ENCODE measurements around the gene MAP3K7CL. TPM values are rescaled to one million over a fixed set of nuclear protein-coding genes. Genes with fewer than 3 reads are reported as not detected.
"Not testable (repeated sequence)": the region's sequence is repeated elsewhere in the genome, so short reads cannot be mapped to it uniquely, and the experiment has no call there.

Gene MAP3K7CL
- total RNA-seq, 1 donor from 2014 or later = 37.6 TPM

GRCh38 chr21:29164323-29164942 lies 34.0 kb downstream of the MAP3K7CL start:
- Histone ChIP-seq H3K4me3 (ENCODE audit: low read length in 3 of 3) (no peak overlapping the region), H3K4me1 (ENCODE audit: control insufficient read depth in 3 of 3, insufficient read depth in 3 of 3, low read length in 3 of 3) (peaks cover 0 to 2% (median 0%) of the 10 kb centered on the region in 3 donors), H3K9ac (ENCODE audit: low read depth in 1 of 3, low read length in 3 of 3) (no peak overlapping the region), H3K27ac (ENCODE audit: low read depth, low read length) (no peak overlapping the region), H3K27me3 (ENCODE audit: control insufficient read depth in 3 of 3, insufficient read depth in 3 of 3, low read length in 3 of 3) (no peaks in the 10 kb centered on the region), H3K36me3 (ENCODE audit: control insufficient read depth in 3 of 3, insufficient read depth in 3 of 3, low read length in 3 of 3) (peaks cover 0 to 3% (median 0%) of the 10 kb centered on the region in 3 donors), H3K9me3 (ENCODE audit: control insufficient read depth in 3 of 3, low read length in 3 of 3) (no peaks in the 10 kb centered on the region)

GRCh38 chr21:29166323-29166722 lies 35.9 kb downstream of the MAP3K7CL start:
- H3K4me1 ChIP-seq (ENCODE audit: control insufficient read depth in 3 of 3, insufficient read depth in 3 of 3, low read length in 3 of 3) = peaks cover 0 to 2% (median 0%) of the 10 kb centered on the region in 3 donors

GRCh38 chr21:29166853-29167252 lies 36.4 kb downstream of the MAP3K7CL start:
- Histone ChIP-seq H3K27ac (ENCODE audit: low read depth, low read length) (no peak overlapping the region), H3K9me3 (ENCODE audit: control insufficient read depth in 3 of 3, low read length in 3 of 3) (no peaks in the 10 kb centered on the region), H3K4me1 (ENCODE audit: control insufficient read depth in 3 of 3, insufficient read depth in 3 of 3, low read length in 3 of 3) (peaks cover 0 to 2% (median 0%) of the 10 kb centered on the region in 3 donors), H3K36me3 (ENCODE audit: control insufficient read depth in 3 of 3, insufficient read depth in 3 of 3, low read length in 3 of 3) (no peaks in the 10 kb centered on the region), H3K27me3 (ENCODE audit: control insufficient read depth in 3 of 3, insufficient read depth in 3 of 3, low read length in 3 of 3) (no peaks in the 10 kb centered on the region), H3K9ac (ENCODE audit: low read depth in 1 of 3, low read length in 3 of 3) (no peak overlapping the region), H3K4me3 (ENCODE audit: low read length in 3 of 3) (no peak overlapping the region)

More at GRCh38 chr21:29166323-29166722, 35.9 kb downstream of the MAP3K7CL start:
- Histone ChIP-seq H3K36me3 (ENCODE audit: control insufficient read depth in 3 of 3, insufficient read depth in 3 of 3, low read length in 3 of 3) (no peaks in the 10 kb centered on the region), H3K4me3 (ENCODE audit: low read length in 3 of 3) (no peak overlapping the region), H3K27ac (ENCODE audit: low read depth, low read length) (no peak overlapping the region), H3K27me3 (ENCODE audit: control insufficient read depth in 3 of 3, insufficient read depth in 3 of 3, low read length in 3 of 3) (no peaks in the 10 kb centered on the region), H3K9ac (ENCODE audit: low read depth in 1 of 3, low read length in 3 of 3) (no peak overlapping the region), H3K9me3 (ENCODE audit: control insufficient read depth in 3 of 3, low read length in 3 of 3) (no peaks in the 10 kb centered on the region)

GRCh38 chr21:29167481-29167880 lies 37.0 kb downstream of the MAP3K7CL start:
- H3K9ac ChIP-seq (ENCODE audit: low read depth in 1 of 3, low read length in 3 of 3); H3K27me3 ChIP-seq (ENCODE audit: control insufficient read depth in 3 of 3, insufficient read depth in 3 of 3, low read length in 3 of 3); H3K36me3 ChIP-seq (ENCODE audit: control insufficient read depth in 3 of 3, insufficient read depth in 3 of 3, low read length in 3 of 3); H3K9me3 ChIP-seq (ENCODE audit: control insufficient read depth in 3 of 3, low read length in 3 of 3); H3K27ac ChIP-seq (ENCODE audit: low read depth, low read length); H3K4me3 ChIP-seq (ENCODE audit: low read length in 3 of 3); H3K4me1 ChIP-seq (ENCODE audit: control insufficient read depth in 3 of 3, insufficient read depth in 3 of 3, low read length in 3 of 3): not testable (repeated sequence)

- no peak overlapping the region for H3K9ac ChIP-seq (ENCODE audit: low read depth in 1 of 3, low read length in 3 of 3)
- H3K9me3 ChIP-seq (ENCODE audit: control insufficient read depth in 3 of 3, low read length in 3 of 3) = no peaks in the 10 kb centered on the region
- H3K4me3 ChIP-seq (ENCODE audit: low read length in 3 of 3) = no peak overlapping the region
- no peaks in the 10 kb centered on the region for H3K36me3 ChIP-seq (ENCODE audit: control insufficient read depth in 3 of 3, insufficient read depth in 3 of 3, low read length in 3 of 3)
- H3K27me3 ChIP-seq (ENCODE audit: control insufficient read depth in 3 of 3, insufficient read depth in 3 of 3, low read length in 3 of 3) = no peaks in the 10 kb centered on the region
- H3K27ac ChIP-seq (ENCODE audit: low read depth, low read length) = no peak overlapping the region
- no peaks in the 10 kb centered on the region for H3K4me1 ChIP-seq (ENCODE audit: control insufficient read depth in 3 of 3, insufficient read depth in 3 of 3, low read length in 3 of 3)
Observed at GRCh38 chr21:29168891-29169315, 38.5 kb downstream of the MAP3K7CL start.

- Histone ChIP-seq H3K9me3 (ENCODE audit: control insufficient read depth in 3 of 3, low read length in 3 of 3) (no peaks in the 10 kb centered on the region), H3K4me3 (ENCODE audit: low read length in 3 of 3) (no peak overlapping the region), H3K27me3 (ENCODE audit: control insufficient read depth in 3 of 3, insufficient read depth in 3 of 3, low read length in 3 of 3) (no peaks in the 10 kb centered on the region), H3K36me3 (ENCODE audit: control insufficient read depth in 3 of 3, insufficient read depth in 3 of 3, low read length in 3 of 3) (no peaks in the 10 kb centered on the region), H3K27ac (ENCODE audit: low read depth, low read length) (no peak overlapping the region), H3K4me1 (ENCODE audit: control insufficient read depth in 3 of 3, insufficient read depth in 3 of 3, low read length in 3 of 3) (peaks cover 0 to 2% (median 0%) of the 10 kb centered on the region in 3 donors), H3K9ac (ENCODE audit: low read depth in 1 of 3, low read length in 3 of 3) (no peak overlapping the region)
Observed at GRCh38 chr21:29170944-29171343, 40.5 kb downstream of the MAP3K7CL start.

- Histone ChIP-seq H3K4me1 (ENCODE audit: control insufficient read depth in 3 of 3, insufficient read depth in 3 of 3, low read length in 3 of 3) (peaks cover 0 to 2% (median 0%) of the 10 kb centered on the region in 3 donors), H3K36me3 (ENCODE audit: control insufficient read depth in 3 of 3, insufficient read depth in 3 of 3, low read length in 3 of 3) (no peaks in the 10 kb centered on the region), H3K27ac (ENCODE audit: low read depth, low read length) (no peak overlapping the region), H3K4me3 (ENCODE audit: low read length in 3 of 3) (no peak overlapping the region), H3K9ac (ENCODE audit: low read depth in 1 of 3, low read length in 3 of 3) (no peak overlapping the region), H3K9me3 (ENCODE audit: control insufficient read depth in 3 of 3, low read length in 3 of 3) (no peaks in the 10 kb centered on the region), H3K27me3 (ENCODE audit: control insufficient read depth in 3 of 3, insufficient read depth in 3 of 3, low read length in 3 of 3) (no peaks in the 10 kb centered on the region)
Observed at GRCh38 chr21:29172282-29172681, 41.8 kb downstream of the MAP3K7CL start.

GRCh38 chr21:29174607-29175013 lies 44.2 kb downstream of the MAP3K7CL start:
- H3K4me1 ChIP-seq (ENCODE audit: control insufficient read depth in 3 of 3, insufficient read depth in 3 of 3, low read length in 3 of 3) = peaks cover 0 to 2% (median 0%) of the 10 kb centered on the region in 3 donors
- no peak overlapping the region for H3K9ac ChIP-seq (ENCODE audit: low read depth in 1 of 3, low read length in 3 of 3)
- no peaks in the 10 kb centered on the region for H3K27me3 ChIP-seq (ENCODE audit: control insufficient read depth in 3 of 3, insufficient read depth in 3 of 3, low read length in 3 of 3)
- peak overlapping the region in 1 of 3 donors; percentile 19 for H3K4me3 ChIP-seq (ENCODE audit: low read length in 3 of 3)
- peak overlapping the region; percentile 28 for H3K27ac ChIP-seq (ENCODE audit: low read depth, low read length)
- no peaks in the 10 kb centered on the region for H3K36me3 ChIP-seq (ENCODE audit: control insufficient read depth in 3 of 3, insufficient read depth in 3 of 3, low read length in 3 of 3)
- H3K9me3 ChIP-seq (ENCODE audit: control insufficient read depth in 3 of 3, low read length in 3 of 3) = no peaks in the 10 kb centered on the region

- Histone ChIP-seq H3K36me3 (ENCODE audit: control insufficient read depth in 3 of 3, insufficient read depth in 3 of 3, low read length in 3 of 3) (no peaks in the 10 kb centered on the region), H3K9ac (ENCODE audit: low read depth in 1 of 3, low read length in 3 of 3) (no peak overlapping the region), H3K9me3 (ENCODE audit: control insufficient read depth in 3 of 3, low read length in 3 of 3) (no peaks in the 10 kb centered on the region), H3K27ac (ENCODE audit: low read depth, low read length) (peak overlapping the region; percentile 28), H3K4me3 (ENCODE audit: low read length in 3 of 3) (no peak overlapping the region), H3K27me3 (ENCODE audit: control insufficient read depth in 3 of 3, insufficient read depth in 3 of 3, low read length in 3 of 3) (no peaks in the 10 kb centered on the region), H3K4me1 (ENCODE audit: control insufficient read depth in 3 of 3, insufficient read depth in 3 of 3, low read length in 3 of 3) (peaks cover 0 to 2% (median 0%) of the 10 kb centered on the region in 3 donors)
Observed at GRCh38 chr21:29175408-29176134, 45.1 kb downstream of the MAP3K7CL start.

- Histone ChIP-seq H3K27ac (ENCODE audit: low read depth, low read length) (peak overlapping the region; percentile 28), H3K27me3 (ENCODE audit: control insufficient read depth in 3 of 3, insufficient read depth in 3 of 3, low read length in 3 of 3) (no peaks in the 10 kb centered on the region), H3K4me1 (ENCODE audit: control insufficient read depth in 3 of 3, insufficient read depth in 3 of 3, low read length in 3 of 3) (peaks cover 0 to 2% (median 0%) of the 10 kb centered on the region in 3 donors), H3K9me3 (ENCODE audit: control insufficient read depth in 3 of 3, low read length in 3 of 3) (no peaks in the 10 kb centered on the region), H3K9ac (ENCODE audit: low read depth in 1 of 3, low read length in 3 of 3) (no peak overlapping the region), H3K4me3 (ENCODE audit: low read length in 3 of 3) (no peak overlapping the region), H3K36me3 (ENCODE audit: control insufficient read depth in 3 of 3, insufficient read depth in 3 of 3, low read length in 3 of 3) (no peaks in the 10 kb centered on the region)
Observed at GRCh38 chr21:29176471-29177120, 46.2 kb downstream of the MAP3K7CL start.
